Fibroblast of skin of abdomen (primary cell): ENCODE measurements around the gene SMCR8. TPM values are rescaled to one million over a fixed set of nuclear protein-coding genes. Genes with fewer than 3 reads are reported as not detected.
"Not testable (repeated sequence)": the region's sequence is repeated elsewhere in the genome, so short reads cannot be mapped to it uniquely, and the experiment has no call there.

Experiments used
- DNase-seq: peaks from one replicate; pipeline ENCODE4 v3.0.0-alpha.2; 2013
- polyA plus RNA-seq, 2 experiments: library from polyadenylated mRNA; unstranded; fragments of 120-200 nt; gene quantifications; one replicate each; pipeline ENCODE4 v1.2.1, GENCODE V29; 2013; ENCODE audit not compliant: insufficient read length in 2 of 2

Gene SMCR8, protein sequence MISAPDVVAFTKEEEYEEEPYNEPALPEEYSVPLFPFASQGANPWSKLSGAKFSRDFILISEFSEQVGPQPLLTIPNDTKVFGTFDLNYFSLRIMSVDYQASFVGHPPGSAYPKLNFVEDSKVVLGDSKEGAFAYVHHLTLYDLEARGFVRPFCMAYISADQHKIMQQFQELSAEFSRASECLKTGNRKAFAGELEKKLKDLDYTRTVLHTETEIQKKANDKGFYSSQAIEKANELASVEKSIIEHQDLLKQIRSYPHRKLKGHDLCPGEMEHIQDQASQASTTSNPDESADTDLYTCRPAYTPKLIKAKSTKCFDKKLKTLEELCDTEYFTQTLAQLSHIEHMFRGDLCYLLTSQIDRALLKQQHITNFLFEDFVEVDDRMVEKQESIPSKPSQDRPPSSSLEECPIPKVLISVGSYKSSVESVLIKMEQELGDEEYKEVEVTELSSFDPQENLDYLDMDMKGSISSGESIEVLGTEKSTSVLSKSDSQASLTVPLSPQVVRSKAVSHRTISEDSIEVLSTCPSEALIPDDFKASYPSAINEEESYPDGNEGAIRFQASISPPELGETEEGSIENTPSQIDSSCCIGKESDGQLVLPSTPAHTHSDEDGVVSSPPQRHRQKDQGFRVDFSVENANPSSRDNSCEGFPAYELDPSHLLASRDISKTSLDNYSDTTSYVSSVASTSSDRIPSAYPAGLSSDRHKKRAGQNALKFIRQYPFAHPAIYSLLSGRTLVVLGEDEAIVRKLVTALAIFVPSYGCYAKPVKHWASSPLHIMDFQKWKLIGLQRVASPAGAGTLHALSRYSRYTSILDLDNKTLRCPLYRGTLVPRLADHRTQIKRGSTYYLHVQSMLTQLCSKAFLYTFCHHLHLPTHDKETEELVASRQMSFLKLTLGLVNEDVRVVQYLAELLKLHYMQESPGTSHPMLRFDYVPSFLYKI
- 9.4 TPM for polyA plus RNA-seq (2013, experiment 1 of 2; ENCODE audit: insufficient read length)
- polyA plus RNA-seq (2013, experiment 2 of 2; ENCODE audit: insufficient read length), result 9.4 TPM

DNA sequence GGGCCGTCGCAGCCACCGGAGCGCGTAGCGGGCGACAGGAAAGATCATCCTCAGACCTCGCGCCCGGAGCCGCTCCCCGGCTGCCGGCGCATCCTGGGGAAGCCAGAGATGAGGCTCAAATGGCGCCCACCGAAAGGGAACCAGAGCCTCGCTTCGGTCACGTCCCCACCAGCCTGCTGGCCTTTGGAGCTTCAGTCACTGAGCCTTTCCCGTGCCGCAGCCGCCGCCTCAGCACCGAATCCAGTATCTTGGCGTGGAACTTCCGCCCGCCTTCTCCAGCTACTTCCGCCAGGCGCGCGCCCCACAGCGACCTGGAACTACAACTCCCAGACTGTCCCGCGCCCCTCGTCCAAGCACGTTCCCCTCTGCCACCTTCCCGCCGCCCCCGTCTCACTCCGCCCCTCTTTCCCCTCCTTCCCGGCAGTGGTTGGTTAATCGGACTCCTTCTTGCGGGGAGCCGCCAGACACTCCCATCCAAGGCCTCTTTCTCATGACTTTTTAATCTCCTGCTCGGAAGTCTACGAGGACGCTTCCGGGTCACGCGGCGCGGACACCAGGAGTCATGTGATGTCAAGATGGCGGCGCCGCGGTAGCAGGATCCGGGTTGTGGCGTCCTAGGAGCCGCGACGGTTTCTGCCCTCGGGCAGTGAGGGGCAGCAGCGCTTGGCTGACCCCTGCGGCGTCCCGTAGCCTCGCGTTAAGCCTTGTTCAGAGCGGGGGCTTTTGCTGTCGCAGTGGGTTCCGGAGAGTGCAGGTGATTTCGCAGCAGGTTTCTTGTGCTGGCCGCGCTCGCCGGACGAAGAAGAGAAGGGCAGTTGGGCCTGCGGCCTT lies at the start of gene SMCR8, which contains the start of gene TOP3A:
Gene SMCR8 (plus strand): TSS at position 563 of the 831 bp plus-strand sequence. CDS start 497 bp downstream, outside the sequence.
Gene TOP3A (minus strand): TSS at position 264 of the 831 bp plus-strand sequence. CDS start 216 bp downstream, at position 48.
- peak; percentile 99 for DNase-seq

DNA sequence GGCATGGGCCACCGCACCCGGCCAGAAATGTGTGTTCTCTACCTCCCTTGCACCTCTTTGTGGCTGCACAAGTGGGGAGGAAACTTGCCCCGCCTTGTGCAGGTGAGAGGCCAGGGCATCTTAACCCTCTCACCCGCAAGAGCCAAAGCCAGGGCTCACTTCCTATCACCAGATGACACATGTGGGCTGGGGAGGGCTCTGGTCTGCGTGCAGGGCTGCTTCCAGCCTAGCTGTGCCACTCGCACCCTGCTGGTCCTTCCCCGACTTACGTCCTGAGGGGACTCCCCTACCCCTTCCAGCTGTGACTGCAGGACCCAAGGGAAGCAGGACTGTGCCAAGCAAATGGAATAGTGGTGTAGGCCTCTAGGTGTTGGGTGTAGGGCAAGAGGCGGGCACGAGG lies 47.7 kb upstream of the SMCR8 start:
- DNase-seq, result no peak

DNA sequence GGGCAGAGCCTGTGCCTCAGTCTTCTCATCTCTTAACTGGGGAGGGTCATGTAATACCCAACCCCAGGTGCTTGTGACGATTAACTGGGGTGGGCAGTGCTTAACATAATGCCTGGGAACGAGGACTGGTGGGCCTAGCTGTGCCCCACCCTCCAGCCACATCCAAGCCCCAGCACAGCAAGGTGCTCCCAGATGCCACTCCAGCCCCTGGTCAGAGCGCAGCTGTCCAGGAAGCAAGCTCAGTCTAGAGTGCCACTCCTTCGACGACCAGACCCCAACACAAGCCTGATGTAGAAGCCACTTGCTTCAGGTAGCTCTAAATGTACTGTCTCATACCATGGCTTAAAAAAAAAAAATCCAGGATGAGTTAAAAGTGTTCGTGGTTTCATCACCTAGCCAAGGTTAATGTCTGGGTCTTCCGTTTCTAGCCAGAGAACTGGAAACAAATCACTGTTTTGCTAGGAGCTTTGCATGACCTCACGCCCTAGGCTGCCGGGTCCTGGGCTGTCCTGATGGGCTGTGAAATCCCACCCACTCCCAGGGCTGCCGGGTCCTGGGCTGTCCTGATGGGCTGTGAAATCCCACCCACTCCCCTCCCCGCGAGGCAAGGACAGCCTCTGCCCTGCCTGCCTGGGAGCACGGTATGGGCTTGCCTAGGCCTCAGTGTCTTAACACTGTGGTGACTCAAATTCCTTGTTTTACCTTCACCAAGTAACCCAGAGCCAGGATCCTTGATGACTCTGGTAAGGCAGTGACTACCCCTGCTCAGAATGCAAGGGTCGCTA lies 47.0 kb upstream of the SMCR8 start:
- peak; percentile 59 for DNase-seq

DNA sequence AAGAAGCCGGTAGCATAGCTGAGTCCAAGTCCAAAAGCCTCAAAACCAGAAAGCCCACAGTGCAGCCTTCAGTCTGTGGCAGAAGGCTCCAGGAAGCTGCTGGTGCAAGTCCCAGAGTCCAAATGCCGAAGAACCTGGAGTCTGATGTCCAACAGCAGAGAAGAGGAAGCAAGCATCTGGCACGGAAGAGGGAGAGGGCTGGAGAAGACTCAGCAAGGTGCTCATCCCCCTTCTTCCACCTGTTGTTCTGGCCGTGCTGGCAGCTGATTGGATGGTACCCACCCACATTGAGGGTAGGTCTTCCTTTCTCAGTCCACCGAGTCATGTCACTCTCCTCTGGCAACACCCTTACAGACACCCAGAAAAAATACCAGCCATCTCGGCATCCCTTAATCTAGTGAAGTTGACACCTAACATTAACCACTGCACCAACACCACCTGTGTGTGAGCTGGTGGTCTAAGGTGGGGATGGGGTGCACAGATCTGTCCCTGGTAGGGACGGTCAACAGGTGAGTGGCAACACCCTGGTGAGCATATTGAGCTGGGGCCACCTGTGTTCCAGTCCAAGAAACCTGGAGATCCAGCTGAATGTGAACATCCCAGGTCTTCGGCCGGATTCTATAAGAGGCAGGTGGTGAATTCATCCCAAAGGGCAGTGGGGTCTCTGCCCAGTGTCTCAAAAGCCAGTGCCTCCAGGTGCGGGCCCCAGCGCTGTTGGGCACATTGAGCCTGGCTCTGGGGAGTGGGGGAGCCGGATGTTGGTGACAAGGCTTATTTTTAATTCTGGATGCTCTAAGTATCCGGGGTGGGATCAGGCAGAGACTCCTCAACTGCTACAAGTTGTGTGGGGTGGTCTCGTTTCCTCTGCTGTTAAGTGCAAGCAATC lies 44.8 kb upstream of the SMCR8 start:
- no peak for DNase-seq

DNA sequence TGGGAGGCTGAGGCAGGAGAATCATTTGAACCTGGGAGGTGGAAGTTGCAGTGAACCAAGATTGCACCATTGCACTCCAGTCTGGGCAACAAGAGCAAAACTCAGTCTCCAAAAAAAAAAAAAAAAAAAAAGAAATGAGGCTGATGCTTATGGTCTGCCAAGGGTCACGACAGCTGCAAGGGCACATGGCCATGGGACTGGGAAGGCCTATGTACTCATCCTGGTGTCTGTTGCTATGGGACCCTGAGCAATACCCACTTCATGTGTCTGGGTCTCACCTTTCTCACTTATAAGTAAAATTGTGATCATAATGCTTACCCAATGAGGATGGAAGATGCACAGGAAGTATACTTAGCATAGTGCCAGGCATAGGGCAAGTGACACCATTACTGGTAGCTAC lies 38.0 kb upstream of the SMCR8 start:
- DNase-seq, result no peak

DNA sequence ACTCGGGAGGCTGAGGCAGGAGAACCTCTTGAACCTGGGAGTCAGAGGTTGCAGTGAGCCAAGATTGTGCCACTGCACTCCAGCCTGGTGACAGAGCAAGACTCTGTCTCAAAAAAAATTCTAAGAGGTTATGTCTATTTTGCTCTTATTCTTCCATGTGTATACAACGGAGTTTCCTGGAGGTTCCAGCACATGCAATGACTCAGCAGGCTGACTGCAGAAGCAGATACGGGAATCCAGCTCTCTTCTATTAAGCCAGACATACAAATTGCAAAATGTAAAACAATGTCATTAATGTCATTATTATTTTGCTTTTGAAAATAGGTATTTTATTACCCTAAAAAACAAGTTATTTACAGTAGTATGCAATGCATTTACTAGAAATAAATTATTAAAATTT lies 36.2 kb upstream of the SMCR8 start:
- no peak for DNase-seq

DNA sequence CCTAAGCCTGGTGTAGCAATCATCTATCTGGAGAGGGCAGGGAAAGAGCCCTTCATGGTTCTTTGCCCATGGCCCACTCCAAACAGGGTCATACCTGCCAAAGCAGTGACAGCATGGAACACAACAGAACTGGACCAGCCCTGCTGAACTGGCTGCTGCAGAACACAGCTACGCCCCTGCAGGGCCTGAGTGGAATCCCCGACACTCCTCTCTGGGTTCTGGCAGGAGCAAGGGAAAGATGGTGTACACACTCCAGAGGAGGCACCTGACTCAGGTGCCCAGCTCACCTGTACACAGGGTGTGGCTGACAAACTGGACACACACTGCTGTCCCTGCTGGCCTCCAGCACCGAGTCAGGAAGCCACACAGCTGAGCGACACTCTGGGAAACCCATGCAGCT lies 34.8 kb upstream of the SMCR8 start:
- DNase-seq, result no peak

DNA sequence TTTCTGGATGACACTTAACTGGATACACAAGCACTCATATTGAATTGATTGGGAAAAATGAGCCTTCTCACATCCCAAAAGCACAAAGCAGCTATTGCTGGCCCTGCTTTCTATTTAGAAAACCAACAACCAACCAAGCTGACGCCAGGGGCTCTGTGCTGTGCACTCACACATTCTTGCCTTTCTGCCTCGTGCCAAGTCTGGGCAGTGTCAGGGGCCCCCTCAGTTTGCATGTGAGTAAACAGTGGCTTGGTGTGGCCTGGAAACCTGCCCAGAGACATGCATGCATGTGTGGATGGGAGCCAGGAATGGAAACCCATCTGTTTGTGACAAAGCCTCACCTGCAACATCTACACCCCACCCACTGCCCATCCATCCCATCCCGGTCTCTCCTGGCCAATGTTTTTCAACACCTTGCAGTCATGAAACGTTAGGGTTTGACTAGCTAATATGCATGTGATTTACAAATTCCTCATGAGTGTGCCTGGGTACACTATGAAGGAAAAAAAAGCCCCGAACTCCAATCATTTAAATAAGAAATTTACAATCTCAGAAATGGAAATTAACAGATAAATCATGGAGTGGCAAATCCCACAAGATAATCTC lies 34.2 kb upstream of the SMCR8 start:
- DNase-seq, result no peak

DNA sequence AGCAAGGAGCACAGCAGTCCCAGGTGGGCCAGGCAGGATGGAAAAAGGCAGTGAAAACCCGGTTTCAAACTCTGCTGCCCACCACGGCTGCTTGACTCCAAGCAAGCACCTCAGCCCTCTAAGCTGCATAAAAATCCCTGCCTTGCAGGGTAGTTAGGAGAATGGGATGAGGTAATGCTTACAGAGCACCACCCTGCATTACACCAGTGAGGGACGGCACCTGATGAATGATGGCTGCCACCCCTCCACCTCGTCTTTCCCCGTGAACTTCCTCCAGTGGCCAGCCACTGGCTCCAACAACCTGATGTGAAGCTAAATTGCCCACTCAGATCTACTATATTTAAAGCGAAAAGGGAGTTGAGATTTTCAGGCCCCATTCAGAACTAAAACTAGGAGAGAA lies 33.3 kb upstream of the SMCR8 start:
- no peak for DNase-seq

DNA sequence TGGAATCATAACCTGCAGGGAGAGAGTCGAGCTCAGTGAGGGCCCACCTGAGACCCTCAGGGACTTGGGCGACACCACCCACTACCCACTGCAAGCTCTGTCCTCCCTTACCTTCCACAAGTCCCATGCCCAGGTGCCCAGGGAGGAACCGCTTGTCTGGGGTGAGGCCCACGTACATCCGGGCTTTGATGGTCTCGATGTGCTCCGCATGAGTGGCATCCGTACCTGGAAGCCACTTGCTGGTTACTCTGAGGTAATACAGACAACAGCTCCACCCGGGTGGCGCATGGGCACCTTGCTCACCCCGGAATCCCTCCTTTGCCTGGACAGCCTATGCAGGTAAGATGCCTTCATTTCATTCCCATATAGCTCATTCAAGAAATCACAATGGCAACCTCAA lies 29.8 kb upstream of the SMCR8 start:
- DNase-seq, result no peak

DNA sequence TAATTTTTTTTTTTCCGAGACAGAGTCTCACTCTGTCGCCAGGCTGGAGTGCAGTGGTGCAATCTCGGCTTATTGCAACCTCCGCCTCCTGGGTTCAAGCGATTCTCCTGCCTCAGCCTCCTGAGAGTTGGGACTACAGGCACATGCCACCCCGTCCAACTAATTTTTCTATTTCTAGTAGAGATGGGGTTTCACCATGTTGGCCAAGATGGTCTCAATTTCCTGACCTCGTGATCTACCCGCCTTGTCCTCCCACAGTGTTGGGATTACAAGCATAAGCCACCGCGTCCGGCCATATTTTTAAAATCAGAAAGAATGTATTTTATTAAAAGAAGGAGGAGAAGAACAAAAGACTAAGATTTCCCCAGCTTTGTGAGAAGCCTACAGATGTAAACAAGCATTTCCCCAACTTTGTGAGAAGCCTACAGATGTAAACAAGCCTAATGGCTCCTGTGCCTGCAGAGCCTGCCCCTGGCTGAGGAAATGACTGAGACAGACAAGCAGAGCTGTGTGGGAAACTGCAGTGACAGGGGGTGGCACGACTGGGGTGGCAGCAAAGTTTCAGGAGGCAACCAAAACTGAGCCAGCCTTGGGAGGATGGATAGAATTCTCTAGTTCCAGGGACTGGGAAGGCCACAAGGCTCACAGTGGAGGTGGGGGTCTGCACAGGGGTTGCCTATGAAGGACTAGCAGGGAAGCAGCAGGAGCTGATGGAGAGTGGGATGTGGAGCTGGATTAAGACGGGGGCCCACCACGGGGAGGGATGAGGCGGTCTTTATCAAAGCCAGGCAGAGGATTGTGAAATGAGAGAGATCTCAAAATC lies 23.2 kb upstream of the SMCR8 start:
- DNase-seq, result no peak

DNA sequence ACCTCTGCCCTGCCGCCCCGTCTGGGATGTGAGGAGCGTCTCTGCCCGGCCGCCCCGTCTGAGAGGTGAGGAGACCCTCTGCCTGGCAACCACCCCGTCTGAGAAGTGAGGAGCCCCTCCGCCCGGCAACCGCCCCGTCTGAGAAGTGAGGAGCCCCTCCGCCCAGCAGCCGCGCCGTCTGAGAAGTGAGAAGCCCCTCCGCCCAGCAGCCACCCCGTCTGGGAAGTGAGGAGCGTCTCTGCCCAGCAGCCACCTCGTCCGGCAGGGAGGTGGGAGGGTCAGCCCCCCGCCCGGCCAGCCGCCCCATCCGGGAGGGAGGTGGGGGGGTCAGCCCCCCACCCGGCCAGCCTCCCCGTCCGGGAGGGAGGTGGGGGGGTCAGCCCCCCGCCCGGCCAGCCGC lies 17.0 kb upstream of the SMCR8 start:
- DNase-seq, result not testable (repeated sequence)

DNA sequence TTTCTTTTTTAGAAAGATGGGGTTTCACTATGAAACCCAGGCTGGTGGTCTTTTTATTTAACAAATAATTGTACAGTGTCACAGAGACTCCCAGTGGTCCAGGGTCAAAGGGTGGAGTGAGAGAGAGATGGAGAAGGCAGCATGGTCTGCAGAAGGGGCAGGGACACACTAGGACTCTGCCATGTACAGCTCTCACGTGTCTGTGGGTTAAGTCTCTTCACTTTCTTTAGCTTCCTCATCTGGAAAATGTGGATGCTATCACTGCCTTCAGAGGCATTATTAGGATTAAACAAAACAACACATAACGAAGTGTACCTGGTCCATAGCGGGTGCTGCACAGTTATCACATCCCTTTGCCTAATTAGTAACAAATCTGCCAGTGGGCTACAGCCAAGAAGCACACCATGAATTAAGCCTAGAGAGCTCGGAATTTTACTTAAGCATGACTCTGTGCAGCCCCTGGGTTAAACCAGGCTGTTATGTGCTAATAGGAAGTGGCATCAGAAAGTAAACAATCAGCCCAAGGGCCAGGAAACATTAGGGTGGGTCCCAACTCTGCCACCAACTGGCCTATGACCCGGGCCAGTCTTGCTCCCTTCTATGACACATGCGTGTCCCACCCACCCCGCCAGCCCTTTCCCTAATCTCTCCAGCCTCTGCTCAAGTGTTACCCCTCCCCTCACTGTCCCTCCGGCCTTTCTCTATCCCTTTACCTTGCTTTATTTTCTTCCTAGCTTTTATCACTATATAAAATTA lies 14.2 kb upstream of the SMCR8 start:
- DNase-seq, result no peak

DNA sequence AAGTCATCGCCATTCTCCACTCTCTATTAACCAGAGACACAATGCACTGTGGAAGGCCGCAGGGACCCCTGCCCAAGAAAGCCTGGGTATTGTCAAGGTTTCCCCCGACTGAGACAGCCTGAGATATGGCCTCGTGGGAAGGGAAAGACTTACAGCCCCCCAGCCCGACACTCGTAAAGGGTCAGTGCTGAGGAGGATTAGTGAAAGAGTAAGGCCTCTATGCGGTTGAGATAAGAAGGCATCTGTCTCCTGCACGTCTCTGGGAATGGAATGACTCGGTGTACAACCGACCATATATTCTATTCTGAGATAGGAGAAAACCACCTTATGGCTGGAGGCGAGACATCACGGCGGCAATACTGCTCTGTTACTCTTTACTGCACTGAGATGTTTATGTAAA lies 11.9 kb upstream of the SMCR8 start:
- DNase-seq, result not testable (repeated sequence)

DNA sequence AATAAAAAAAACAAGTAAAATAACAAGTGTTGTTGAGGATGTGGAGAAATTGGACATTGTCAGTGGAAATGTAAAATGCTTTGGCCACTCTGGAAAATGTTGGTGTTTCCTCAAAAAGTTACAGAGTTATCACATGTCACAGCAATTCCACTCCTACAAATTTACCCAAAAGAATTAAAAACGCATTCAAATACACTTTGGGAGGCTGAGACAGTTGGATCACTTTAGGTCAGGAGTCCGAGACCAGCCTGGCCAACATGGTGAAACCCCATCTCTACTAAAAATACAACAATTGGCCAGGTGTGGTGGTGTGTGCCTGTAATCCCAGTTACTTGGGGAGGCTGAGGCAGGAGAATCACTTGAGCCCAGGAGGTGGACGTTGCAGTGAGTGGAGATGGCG lies 5.9 kb upstream of the SMCR8 start:
- DNase-seq, result no peak

DNA sequence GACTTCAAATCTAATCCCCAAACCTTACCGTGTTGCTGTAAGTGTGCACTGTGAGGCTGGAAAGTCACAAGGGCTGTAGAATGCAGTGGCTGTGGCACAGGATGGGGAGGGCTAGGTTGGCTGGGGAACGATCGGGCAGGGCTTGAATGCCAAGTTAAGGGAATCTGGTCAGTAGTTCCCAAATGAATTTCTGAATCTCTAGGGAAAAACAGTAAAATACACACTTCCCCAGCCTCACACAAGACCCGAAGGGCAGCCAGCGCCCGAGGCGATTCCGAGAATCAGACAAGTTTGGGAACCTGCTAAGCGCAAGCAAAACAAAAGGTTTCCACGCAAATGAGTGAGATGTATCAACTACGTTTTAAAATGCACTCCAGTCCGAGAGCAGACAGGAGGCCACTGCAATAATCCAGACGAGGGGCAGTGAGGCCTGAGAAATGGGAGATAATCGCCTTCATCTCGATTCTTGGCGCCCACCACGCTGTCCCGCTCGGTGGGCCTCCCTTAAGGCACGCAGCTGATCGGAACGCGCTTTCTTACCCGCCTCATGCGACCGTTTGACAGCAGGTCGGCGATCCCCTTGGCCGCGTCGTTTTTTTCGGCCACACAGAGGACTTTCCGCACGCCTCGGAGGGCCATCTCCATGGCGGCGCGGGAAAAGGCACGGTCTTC lies 898 bp upstream of the SMCR8 start:
- DNase-seq, result no peak

DNA sequence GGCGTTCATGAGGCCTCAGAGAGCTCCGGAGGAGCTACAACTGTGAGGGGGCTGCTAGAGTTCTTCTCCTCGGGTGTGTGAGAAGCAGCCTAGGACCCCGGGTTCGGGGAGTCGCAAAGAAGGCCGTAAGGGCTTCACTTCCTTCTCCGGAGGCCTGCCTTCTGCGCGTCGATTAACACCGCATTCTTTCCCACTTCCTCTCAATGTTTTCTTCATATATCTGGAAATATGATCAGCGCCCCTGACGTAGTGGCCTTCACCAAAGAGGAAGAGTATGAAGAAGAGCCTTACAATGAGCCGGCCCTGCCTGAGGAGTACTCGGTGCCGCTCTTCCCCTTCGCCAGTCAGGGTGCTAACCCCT lies 449 bp downstream of the SMCR8 start:
- DNase-seq, result no peak

DNA sequence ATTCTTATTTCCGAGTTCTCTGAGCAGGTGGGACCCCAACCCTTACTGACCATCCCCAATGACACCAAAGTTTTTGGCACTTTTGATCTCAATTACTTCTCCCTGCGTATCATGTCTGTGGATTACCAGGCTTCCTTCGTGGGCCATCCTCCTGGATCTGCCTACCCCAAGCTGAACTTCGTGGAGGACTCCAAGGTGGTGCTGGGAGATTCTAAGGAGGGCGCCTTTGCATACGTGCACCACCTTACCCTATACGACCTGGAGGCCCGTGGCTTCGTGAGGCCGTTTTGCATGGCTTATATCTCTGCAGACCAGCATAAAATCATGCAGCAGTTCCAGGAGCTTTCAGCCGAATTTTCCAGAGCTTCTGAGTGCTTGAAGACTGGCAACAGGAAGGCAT lies 868 bp downstream of the SMCR8 start:
- no peak for DNase-seq
